Lung (tissue), 12 donors: Measurements from ENCODE around the gene STS. TPM values are rescaled to one million over a fixed set of nuclear protein-coding genes. Genes with fewer than 3 reads are reported as not detected.

Experiments
- ATAC-seq: fragments of 200-7000 bp; cut with Tn5 transposase; one replicate; pipeline ENCODE4 v1.9.1; 2020; ENCODE audit warnings: moderate number of reproducible peaks; ENCODE audit not compliant: insufficient read depth, low FRiP score
- DNase-seq, 3 donors: peaks; one replicate each; pipeline ENCODE4 v3.0.0-alpha.2; 2013 to 2017
- H3K27ac ChIP-seq, 2 donors: one replicate each; pipeline ENCODE4 v1.5.1; 2013; ENCODE audit warnings: mild to moderate bottlenecking in 2 of 2, moderate library complexity in 2 of 2, control low read depth in 1 of 2, inconsistent platforms in 1 of 2, low read depth in 1 of 2, low read length in 1 of 2
- H3K27me3 ChIP-seq, 3 donors: one replicate each; pipeline ENCODE4 v1.5.1; 2013; ENCODE audit warnings: low read length in 2 of 3; ENCODE audit not compliant: control insufficient read depth in 3 of 3, insufficient read depth in 3 of 3
- H3K36me3 ChIP-seq, 4 donors: one replicate each; pipeline ENCODE4 v1.5.1; 2013; ENCODE audit warnings: low read length in 4 of 4, mild to moderate bottlenecking in 1 of 4, moderate library complexity in 1 of 4; ENCODE audit not compliant: control insufficient read depth in 4 of 4, insufficient read depth in 4 of 4
- H3K4me1 ChIP-seq, 5 donors: one replicate each; pipeline ENCODE4 v1.5.1; 2013; ENCODE audit warnings: low read length in 5 of 5, mild to moderate bottlenecking in 2 of 5, moderate library complexity in 1 of 5; ENCODE audit not compliant: control insufficient read depth in 5 of 5, insufficient read depth in 5 of 5
- H3K4me3 ChIP-seq: one replicate; pipeline ENCODE4 v1.5.1; 2013; ENCODE audit warnings: mild to moderate bottlenecking, control low read depth, moderate library complexity
- H3K9ac ChIP-seq, 2 donors: one replicate each; pipeline ENCODE4 v1.5.1; 2013; ENCODE audit warnings: low read length in 2 of 2, control low read depth in 1 of 2; ENCODE audit not compliant: insufficient read depth in 1 of 2
- H3K9me3 ChIP-seq, 4 donors: one replicate each; pipeline ENCODE4 v1.5.1; 2013; ENCODE audit warnings: low read length in 3 of 4, mild to moderate bottlenecking in 1 of 4, moderate library complexity in 1 of 4; ENCODE audit not compliant: control insufficient read depth in 4 of 4, insufficient read depth in 3 of 4
- CTCF ChIP-seq: IDR thresholded peaks from 2 replicates; pipeline ENCODE4 v1.5.1; 2012; ENCODE audit warnings: mild to moderate bottlenecking; ENCODE audit errors: control extremely low read depth, extremely low read depth
- WGBS, 2 donors: extraction: QIAGEN DNeasy Blood & Tissue Kit; methylation state at CpG; one replicate each; pipeline ENCODE4 v1.1.7; 2013; 5-methylcytosine and 5-hydroxymethylcytosine counted together
- polyA plus RNA-seq, 2 donors: library from polyadenylated mRNA; stranded (reverse); fragments of 200-250 nt; gene quantifications; one replicate each; pipeline ENCODE4 v1.2.1, GENCODE V29; 2013
- total RNA-seq, 2 donors: library from RNA; depleted of rRNA in 1 of 2; stranded (reverse); fragments of >200 nt in 1 of 2; gene quantifications; one replicate each; pipeline ENCODE4 v1.2.1, GENCODE V29; 2014 to 2021
- donor health status: control.
- donor health status: control.
- donor health status: Bipolar disorder and iron deficiency.
- donor health status: healthy.
- donor health status: DM: yes; HTN: yes; CAD: no.

Gene STS
- total and polyA plus RNA-seq, 4 donors: 5.1 to 16.7 (median 10.9) TPM

- Histone ChIP-seq H3K36me3 (no peaks in the 10 kb centered on the region), H3K27ac (no peak overlapping the region), H3K27me3 (peaks cover 0 to 38% (median 16%) of the 10 kb centered on the region in 3 donors), H3K9me3 (no peaks in the 10 kb centered on the region), H3K9ac (no peak overlapping the region), H3K4me3 (no peak overlapping the region), H3K4me1 (no peaks in the 10 kb centered on the region)
- TF ChIP-seq CTCF: no peak
- DNase-seq (no peak), ATAC-seq (no peak)
- 86 to 90% methylated on average over 2 of the region's 2 CpGs for WGBS, 2 donors
Measured at GRCh38 chrX:7179446-7179845, 31.9 kb downstream of the STS start.

GRCh38 chrX:7184816-7185215 lies 37.3 kb downstream of the STS start:
- H3K4me3 ChIP-seq: no peak overlapping the region
- TF ChIP-seq CTCF: no peak
- WGBS, 2 donors: 83 to 87% methylated on average over 3 of the region's 3 CpGs
- H3K9ac ChIP-seq: no peak overlapping the region
- ATAC-seq (no peak), DNase-seq (no peak)
- H3K27ac ChIP-seq: no peak overlapping the region
- H3K27me3 ChIP-seq: peaks cover 0 to 34% (median 13%) of the 10 kb centered on the region in 3 donors
- H3K4me1 ChIP-seq: no peaks in the 10 kb centered on the region
- H3K36me3 ChIP-seq: no peaks in the 10 kb centered on the region
- no peaks in the 10 kb centered on the region for H3K9me3 ChIP-seq

GRCh38 chrX:7188672-7189071 lies 41.2 kb downstream of the STS start:
- H3K9ac ChIP-seq: no peak overlapping the region
- no peak overlapping the region for H3K27ac ChIP-seq
- no peak overlapping the region for H3K4me3 ChIP-seq
- H3K27me3 ChIP-seq: peaks cover 0 to 28% (median 5%) of the 10 kb centered on the region in 3 donors
- 91 to 98% methylated on average over 2 of the region's 2 CpGs for WGBS, 2 donors
- no peaks in the 10 kb centered on the region for H3K36me3 ChIP-seq
- no peak for DNase-seq
- H3K4me1 ChIP-seq: no peaks in the 10 kb centered on the region
- no peak for TF ChIP-seq CTCF
- H3K9me3 ChIP-seq: no peaks in the 10 kb centered on the region
- no peak for ATAC-seq

GRCh38 chrX:7190157-7190556 lies 42.6 kb downstream of the STS start:
- peaks cover 0 to 30% (median 5%) of the 10 kb centered on the region in 3 donors for H3K27me3 ChIP-seq
- no peak for ATAC-seq
- no peaks in the 10 kb centered on the region for H3K36me3 ChIP-seq
- H3K4me1 ChIP-seq: no peaks in the 10 kb centered on the region
- no peak for DNase-seq
- 90 to 96% methylated on average over 2 of the region's 2 CpGs for WGBS, 2 donors
- H3K27ac ChIP-seq: no peak overlapping the region
- no peak for TF ChIP-seq CTCF
- H3K9me3 ChIP-seq: no peaks in the 10 kb centered on the region
- H3K9ac ChIP-seq: no peak overlapping the region
- H3K4me3 ChIP-seq: no peak overlapping the region
